HFFc6 (cell line): ENCODE data around the gene ERCC6L2. TPM values are rescaled to one million over a fixed set of nuclear protein-coding genes. Genes with fewer than 3 reads are reported as not detected.

Experiments
- DNase-seq: peaks from one replicate; pipeline ENCODE4 v3.0.0-alpha.2; 2018
- H3K27ac Mint-ChIP-seq: 2 replicates; pipeline ENCODE4 v1.8.0; 2020; ENCODE audit warnings: mild to moderate bottlenecking, mixed read lengths
- H3K27me3 Mint-ChIP-seq: 2 replicates; pipeline ENCODE4 v1.8.0; 2021; ENCODE audit warnings: mild to moderate bottlenecking, moderate library complexity, mixed read lengths; ENCODE audit not compliant: insufficient read depth
- H3K36me3 Mint-ChIP-seq: 2 replicates; pipeline ENCODE4 v1.8.0; 2021; ENCODE audit warnings: low read depth, mixed read lengths
- H3K4me1 Mint-ChIP-seq: 2 replicates; pipeline ENCODE4 v1.8.0; 2020; ENCODE audit warnings: low read depth, mixed read lengths
- H3K4me3 Mint-ChIP-seq: 2 replicates; pipeline ENCODE4 v1.8.0; 2020; ENCODE audit warnings: mild to moderate bottlenecking, moderate library complexity, mixed read lengths
- H3K9me3 Mint-ChIP-seq: 2 replicates; pipeline ENCODE4 v1.8.0; 2020; ENCODE audit warnings: mild to moderate bottlenecking, mixed read lengths
- total RNA-seq, 6 experiments: library from RNA; stranded (reverse); fragmentation: NEBNext Ultra II Directional; extraction: Animal tissue kit (Norgen Biotek cat#: 25700); gene quantifications; 2 replicates in 1 of 6; 3 replicates in 5 of 6; pipeline ENCODE4 v1.2.3, GENCODE V29; 2021
- TF ChIP-seq, protein P1 (sequence below): fragments of 200-600 bp; sonication (generic); IDR thresholded peaks from 2 replicates; pipeline ENCODE4 v1.5.0; 2021; ENCODE audit warnings: antibody characterized with exemption, mild to moderate bottlenecking

ERCC6L2 gene
- total RNA-seq, 6 experiments from 2014 or later: 26.2 to 31.4 (median 29.7) TPM

DNA sequence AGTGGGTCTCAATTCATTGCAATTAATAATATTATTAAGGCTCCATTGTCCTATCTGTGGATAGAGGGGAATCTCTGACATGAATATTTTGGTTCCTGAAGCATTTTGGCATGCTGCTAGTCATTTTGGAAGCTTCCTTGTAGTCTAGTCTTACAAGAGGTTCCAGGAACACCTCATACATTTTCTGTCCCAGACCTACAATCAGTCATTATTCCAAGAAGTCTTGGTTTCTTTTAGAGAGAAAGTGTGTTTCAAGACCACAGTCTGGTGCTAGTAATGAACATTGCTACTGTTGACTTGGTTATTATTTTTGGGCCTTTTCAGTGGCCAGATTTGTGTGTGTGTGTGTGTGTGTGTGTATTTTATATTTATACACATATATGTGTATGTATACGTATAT, 98.9 kb downstream of the ERCC6L2 start:
- Mint-ChIP-seq H3K9me3 (no peaks in the 10 kb centered on the region), H3K27ac (no peak overlapping the region), H3K4me3 (no peak overlapping the region), H3K4me1 (no peaks in the 10 kb centered on the region), H3K36me3 (peaks cover 22% of the 10 kb centered on the region), H3K27me3 (0 out of 2 replicates have a peak, but pooled peaks cover 1% of the 10 kb centered on the region)
- no peak for DNase-seq
- TF ChIP-seq, protein P1, sequence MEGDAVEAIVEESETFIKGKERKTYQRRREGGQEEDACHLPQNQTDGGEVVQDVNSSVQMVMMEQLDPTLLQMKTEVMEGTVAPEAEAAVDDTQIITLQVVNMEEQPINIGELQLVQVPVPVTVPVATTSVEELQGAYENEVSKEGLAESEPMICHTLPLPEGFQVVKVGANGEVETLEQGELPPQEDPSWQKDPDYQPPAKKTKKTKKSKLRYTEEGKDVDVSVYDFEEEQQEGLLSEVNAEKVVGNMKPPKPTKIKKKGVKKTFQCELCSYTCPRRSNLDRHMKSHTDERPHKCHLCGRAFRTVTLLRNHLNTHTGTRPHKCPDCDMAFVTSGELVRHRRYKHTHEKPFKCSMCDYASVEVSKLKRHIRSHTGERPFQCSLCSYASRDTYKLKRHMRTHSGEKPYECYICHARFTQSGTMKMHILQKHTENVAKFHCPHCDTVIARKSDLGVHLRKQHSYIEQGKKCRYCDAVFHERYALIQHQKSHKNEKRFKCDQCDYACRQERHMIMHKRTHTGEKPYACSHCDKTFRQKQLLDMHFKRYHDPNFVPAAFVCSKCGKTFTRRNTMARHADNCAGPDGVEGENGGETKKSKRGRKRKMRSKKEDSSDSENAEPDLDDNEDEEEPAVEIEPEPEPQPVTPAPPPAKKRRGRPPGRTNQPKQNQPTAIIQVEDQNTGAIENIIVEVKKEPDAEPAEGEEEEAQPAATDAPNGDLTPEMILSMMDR: no peak

DNA sequence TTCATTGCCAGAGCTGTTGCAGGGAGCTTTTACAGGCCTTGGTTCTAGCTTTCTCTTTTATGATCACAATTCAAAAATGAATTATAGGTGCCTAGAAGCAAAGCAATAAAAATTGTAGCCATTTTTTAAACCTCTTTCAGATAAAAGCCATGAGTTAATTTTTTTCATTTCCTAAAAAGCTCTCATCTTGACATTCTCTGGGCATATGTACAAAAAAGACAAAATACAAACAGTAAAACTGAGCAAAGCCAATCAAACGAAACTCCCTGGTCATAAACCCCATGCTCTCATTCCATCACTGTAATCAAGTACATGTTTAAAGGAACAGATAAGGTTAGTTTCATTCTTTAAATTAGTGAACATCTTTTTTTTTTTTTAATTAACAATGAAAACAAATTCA, 101.9 kb downstream of the ERCC6L2 start:
- Mint-ChIP-seq H3K4me1 (no peaks in the 10 kb centered on the region), H3K4me3 (no peak overlapping the region), H3K9me3 (no peaks in the 10 kb centered on the region), H3K27ac (no peak overlapping the region), H3K36me3 (peaks cover 16% of the 10 kb centered on the region), H3K27me3 (0 out of 2 replicates have a peak, but pooled peaks cover 1% of the 10 kb centered on the region)
- TF ChIP-seq, protein P1: no peak
- DNase-seq: no peak

DNA sequence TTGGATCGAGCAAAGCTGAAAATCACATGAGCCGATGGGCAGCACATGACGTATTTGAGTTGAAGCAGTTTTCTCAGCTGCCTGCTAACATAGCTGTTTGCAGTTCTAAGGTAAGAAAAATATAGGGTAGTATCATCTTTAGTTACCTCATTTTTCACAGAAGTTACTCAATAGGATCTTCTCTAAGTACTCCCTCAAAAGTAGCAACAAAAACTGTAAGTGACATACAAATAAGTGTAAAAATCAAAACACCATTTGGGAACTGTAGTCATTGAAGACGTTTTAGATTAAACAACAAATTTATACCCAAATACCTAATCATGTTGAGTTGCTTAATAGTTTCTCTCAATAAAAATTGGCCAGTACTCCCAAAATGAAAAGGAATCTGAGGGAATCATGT, 102.6 kb downstream of the ERCC6L2 start:
- H3K36me3 Mint-ChIP-seq: peaks cover 9% of the 10 kb centered on the region
- H3K27ac Mint-ChIP-seq: no peak overlapping the region
- TF ChIP-seq, protein P1: no peak
- H3K27me3 Mint-ChIP-seq: 0 out of 2 replicates have a peak, but pooled peaks cover 1% of the 10 kb centered on the region
- H3K4me1 Mint-ChIP-seq: no peaks in the 10 kb centered on the region
- H3K4me3 Mint-ChIP-seq: no peak overlapping the region
- DNase-seq: no peak
- no peaks in the 10 kb centered on the region for H3K9me3 Mint-ChIP-seq

DNA sequence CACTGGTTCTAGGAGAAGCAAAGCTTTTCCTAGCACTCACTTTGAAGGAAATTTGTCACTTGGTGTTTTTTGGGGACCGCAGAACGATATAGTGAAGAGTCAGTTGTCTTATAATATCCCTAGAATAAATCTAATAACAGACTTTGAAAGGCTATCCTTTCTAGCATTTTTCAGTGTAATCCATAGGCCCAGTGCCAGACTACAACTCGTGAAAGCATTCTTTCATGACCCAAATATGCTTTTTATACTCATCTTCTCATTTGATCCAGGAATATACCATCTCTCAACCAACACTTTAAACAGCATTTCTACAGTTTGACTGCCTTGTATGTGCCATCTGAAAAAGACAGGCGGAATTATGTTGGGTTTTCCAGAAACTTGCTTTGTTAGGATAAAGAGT, 104.0 kb downstream of the ERCC6L2 start:
- Mint-ChIP-seq H3K27ac (no peak overlapping the region), H3K27me3 (peaks cover 1% of the 10 kb centered on the region; the same call in 1 of the 2 replicates), H3K4me3 (no peak overlapping the region), H3K4me1 (no peaks in the 10 kb centered on the region), H3K9me3 (no peaks in the 10 kb centered on the region), H3K36me3 (peaks cover 4% of the 10 kb centered on the region; the same call in 1 of the 2 replicates)
- DNase-seq: no peak
- TF ChIP-seq, protein P1: no peak

DNA sequence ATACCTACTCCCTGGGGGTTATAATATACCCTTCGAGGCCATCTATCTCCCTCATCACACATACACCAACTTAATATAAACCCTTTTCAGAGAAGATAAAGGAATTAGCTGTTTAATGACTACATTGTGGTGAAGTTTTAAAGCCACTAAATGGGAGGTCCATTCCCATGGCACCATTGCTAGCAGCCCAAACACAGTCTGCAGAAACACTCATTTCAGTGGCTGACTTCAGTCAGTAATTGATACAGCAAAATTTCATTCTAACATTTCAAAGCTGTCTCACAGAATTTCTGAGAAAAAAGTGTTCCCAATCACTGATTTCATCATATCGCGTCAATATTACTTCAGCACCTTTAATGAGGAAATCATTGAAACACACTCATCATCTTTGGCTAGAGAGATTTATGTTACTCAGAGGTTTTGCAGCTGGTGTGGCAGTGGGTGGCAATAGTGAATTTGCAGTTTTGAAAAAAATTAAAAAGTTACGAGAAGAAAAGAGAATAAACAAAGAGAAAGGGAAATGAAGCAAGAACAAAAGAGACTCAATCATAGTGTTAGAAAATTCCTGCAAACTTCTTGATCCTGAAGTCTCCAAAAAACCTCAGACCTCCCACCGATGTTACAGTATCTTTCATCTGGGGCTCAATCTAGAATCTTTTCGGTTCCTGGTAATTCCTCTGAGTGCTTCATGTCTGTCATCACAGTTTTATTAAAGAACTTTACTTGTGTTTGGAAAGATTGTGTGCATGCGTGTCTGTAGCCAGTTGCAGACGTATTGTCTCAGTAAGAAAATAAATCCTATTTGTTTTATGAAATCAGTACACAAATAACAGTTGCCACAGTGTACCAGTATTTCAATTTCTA, 105.0 kb downstream of the ERCC6L2 start:
- TF ChIP-seq, protein P1: no peak
- no peak for DNase-seq
- Mint-ChIP-seq H3K27ac (no peak overlapping the region), H3K9me3 (no peaks in the 10 kb centered on the region), H3K4me3 (no peak overlapping the region), H3K4me1 (no peaks in the 10 kb centered on the region), H3K27me3 (peaks cover 1% of the 10 kb centered on the region; the same call in 1 of the 2 replicates), H3K36me3 (peaks cover 7% of the 10 kb centered on the region)
